Endometrial microvascular endothelial cells (primary cell): ENCODE results near the gene ST6GALNAC4. TPM values are rescaled to one million over a fixed set of nuclear protein-coding genes. Genes with fewer than 3 reads are reported as not detected.

Experiments used
- in situ Hi-C: cut with HindIII; loops from 2 replicates; pipeline ENCODE4 v1.10.0; 2017; ENCODE audit warnings: low sequenced_read_pairs, low pct_unique_long_range_greater_than_20kb; ENCODE audit errors: inconsistent ontology term
- total RNA-seq: library from RNA; depleted of rRNA; stranded (reverse); fragments of >200 nt; gene quantifications from one replicate; pipeline ENCODE4 v1.2.3, GENCODE V29; 2015; ENCODE audit errors: inconsistent ontology term

ST6GALNAC4 gene
- total RNA-seq, 1 donor from 2014 or later: 107 TPM

DNA sequence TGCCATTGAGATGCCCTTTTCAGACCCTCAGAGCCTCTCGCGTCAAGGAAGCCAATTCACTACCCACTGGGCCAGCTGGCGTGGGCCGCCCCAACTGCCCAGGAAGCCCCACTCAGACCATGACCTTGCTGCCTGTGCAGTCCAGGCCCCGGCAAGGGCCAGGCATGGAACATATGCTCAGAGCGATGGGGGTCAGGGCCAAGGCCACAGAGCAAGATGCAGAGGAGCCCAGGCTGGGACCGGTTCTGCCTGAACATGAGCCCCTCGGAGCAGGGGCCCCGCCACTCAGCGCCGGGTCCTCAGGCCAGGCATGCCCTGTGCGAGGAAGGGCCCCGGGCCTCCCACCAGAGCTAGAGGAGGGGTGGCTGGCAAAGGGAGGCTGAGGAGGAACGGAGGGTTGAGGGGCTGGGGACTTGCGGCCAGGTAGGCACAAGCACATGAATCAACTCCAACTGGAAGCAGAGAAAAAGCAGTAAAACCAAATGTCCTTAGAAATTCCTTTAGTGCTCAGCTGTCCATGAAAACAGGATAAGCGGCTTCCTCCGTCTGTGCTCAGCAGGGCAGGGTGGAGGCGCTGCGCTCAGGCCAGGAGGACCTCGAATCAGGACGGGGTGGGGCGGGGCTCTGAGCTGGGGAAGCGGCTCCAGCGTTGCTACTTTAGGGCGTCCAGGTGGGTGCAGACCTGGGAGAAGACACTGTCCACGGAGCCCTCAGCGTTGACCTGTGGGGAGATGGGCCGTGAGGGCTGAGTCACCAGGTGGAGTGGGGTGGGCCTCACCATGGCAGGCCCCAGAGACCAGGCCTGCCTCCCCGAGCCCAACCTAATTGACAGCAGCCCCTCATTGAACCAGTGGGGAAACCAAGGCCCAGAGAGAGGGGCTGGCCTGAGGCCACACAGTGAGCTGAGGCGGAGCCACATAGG, 49.2 kb downstream of the ST6GALNAC4 start:
- in situ Hi-C loops: loop anchor here (25.0 kb wide), 1 partner anchor 105 kb away; no protein-coding TSS in a partner anchor

DNA sequence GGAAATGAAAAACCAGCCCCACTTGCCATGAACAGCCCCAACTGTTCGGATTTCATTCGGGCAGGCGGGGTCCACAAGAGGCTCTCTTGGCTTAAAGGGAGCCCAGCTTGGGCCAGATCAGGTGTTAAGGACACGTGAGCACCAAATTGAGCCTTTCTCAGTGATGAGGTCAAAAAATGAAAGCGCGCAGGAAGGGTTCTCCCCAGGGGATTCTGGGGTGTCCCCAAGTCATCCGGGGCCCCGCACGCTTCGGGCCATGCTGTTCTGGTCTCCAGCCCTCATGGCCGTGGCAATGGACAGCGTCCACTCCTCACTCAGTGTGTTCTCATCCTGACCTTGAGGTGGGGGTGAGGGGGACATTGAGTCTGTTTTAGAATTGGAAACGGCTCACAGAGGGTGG, 50.3 kb downstream of the ST6GALNAC4 start:
- in situ Hi-C loops: loop anchor here (25.0 kb wide), 1 partner anchor 104 kb away; no protein-coding TSS in a partner anchor

DNA sequence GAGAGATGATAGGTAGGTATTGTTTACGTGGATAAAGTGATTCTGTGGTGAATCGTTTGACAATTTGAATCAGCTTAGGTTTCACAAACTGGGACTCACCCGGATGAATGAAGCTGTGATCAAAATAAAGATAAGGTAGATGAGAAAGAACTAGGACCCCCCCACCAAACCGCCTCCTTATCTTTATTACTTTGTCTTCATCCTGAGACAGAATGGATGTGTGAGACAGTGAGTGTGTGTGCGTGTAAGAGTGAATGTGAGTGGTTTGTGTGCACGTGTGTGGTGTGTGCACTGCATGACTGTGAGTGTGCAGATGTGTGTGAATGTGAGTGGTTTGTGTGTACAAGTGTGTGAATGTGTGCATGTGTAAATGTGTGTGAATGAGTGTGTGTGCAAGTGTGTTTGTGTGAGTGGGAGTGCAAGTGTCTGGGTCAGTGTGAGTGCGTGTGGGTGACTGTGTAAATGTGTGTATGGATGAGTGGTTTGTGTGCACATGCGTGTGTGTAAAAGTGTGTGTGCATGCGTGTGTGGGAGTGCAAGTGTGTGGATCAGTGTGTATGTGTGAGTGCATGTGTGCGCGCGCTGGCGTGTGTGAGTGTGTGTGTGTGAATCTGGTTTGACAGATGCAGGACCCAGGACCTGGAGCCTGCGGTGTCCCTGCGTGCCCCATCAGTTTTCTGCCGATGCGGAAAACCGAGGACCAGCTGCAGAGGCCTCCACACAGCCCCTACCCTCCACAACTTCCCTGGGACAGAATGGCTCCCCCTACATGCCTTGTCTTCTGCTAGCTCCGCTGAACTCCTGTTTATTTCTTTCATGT, 51.0 kb downstream of the ST6GALNAC4 start:
- in situ Hi-C loops: loop anchor here (25.0 kb wide), 1 partner anchor 104 kb away; no protein-coding TSS in a partner anchor

DNA sequence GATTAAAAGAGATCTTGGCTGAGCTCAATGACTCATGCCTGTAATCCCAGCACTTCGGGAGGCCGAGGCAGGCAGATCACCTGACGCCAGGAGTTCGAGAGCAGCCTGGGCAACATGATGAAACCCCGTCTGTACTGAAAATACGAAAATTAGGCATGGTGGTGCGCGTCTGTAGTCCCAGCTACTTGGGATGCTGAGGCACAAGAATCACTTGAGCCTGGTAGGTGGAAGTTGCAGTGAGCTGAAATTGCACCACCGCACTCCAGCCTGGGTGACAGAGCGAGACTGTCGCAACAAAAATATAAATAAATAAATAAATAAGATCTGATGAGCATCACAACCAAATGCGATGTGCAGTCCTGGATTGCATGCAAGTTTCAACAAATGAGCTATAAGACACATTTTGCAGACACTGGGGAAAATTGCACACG, 53.6 kb downstream of the ST6GALNAC4 start:
- in situ Hi-C loops: loop anchor here (25.0 kb wide), 1 partner anchor 101 kb away; no protein-coding TSS in a partner anchor

DNA sequence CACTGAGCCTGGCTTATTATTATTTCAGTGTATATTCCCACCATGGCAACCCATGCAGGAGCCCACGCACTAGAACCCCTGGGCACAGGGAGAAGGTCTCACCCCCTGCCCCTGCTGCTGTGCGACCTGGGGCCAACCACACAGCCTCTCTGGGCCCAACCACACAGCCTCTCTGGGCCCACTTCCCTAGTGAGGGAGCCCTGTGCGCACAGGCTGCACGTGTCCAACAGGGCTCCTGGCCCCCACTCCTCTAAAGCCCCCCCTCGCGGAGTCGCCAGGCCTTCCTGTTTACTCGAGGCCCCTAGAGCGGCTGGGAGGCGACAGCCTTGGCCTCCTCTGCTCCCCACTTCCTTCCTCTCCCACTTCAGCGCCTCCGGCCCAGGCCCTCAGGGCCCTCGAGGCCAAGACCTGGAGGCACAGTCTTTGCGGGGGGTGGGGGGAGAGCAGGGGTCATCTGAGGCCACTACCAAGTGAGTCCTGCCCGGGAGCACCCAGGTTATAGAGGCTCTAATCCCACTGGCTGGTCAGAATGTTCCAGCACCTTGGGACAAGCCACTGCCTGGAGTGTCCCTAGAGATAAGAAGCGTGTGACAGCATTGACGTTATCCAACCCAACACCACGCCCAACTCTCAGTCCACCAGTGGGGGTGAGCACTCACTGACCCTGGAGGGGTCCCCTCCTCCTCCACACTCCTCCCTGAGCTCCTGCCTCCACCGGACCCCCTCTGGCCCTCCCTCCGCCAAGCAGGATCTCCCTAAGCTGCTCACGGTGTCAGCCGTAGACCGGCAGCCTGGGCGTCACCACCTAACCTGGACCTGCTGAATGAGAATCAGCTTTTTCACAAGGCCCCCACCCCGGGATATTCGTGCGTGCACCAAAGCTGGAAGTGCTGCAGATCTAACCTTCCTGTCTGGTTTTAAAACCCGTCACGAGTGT, 54.5 kb downstream of the ST6GALNAC4 start:
- in situ Hi-C loops: loop anchor here (25.0 kb wide), 1 partner anchor 100 kb away; no protein-coding TSS in a partner anchor

DNA sequence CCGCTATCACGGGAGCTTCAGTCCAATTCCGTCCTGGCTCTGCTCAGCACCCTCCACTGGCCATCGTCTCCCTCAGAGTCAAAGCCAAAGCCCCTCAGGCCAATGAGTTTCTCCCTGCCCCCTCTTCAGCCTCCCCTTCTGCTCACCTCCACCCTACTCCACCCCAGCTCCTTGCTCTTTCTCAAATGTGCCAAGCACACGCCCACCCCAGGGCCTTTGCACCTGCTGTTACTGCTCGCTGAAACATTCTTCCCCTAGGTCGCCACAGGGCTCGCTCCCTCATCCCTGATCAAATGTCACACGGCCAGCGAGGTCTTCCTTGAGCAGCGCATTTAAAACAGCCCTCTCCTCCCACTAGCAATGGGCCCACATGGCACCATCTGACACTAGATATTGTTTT, 56.1 kb downstream of the ST6GALNAC4 start:
- in situ Hi-C loops: loop anchor here (25.0 kb wide), 1 partner anchor 98 kb away; no protein-coding TSS in a partner anchor

DNA sequence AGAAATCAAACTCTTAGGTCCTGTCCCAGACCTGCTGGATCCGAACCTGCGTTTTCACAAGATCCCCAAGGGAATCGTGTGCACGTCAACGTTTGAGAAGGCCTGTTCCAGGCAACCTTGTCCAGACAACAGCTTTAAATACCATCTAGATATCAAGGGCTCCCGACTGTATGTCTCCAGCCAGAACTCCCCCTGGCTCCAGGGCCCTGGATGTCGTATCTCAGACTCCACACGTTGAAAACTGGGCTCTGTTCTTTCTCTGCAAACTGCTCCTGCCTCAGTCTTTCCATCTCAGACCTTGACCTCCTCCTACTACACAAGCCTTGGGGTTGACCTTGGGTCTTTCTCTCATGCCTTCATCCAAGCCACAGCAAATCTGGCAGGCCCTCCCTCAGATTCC, 56.6 kb downstream of the ST6GALNAC4 start:
- in situ Hi-C loops: loop anchor here (25.0 kb wide), 1 partner anchor 98 kb away; no protein-coding TSS in a partner anchor

DNA sequence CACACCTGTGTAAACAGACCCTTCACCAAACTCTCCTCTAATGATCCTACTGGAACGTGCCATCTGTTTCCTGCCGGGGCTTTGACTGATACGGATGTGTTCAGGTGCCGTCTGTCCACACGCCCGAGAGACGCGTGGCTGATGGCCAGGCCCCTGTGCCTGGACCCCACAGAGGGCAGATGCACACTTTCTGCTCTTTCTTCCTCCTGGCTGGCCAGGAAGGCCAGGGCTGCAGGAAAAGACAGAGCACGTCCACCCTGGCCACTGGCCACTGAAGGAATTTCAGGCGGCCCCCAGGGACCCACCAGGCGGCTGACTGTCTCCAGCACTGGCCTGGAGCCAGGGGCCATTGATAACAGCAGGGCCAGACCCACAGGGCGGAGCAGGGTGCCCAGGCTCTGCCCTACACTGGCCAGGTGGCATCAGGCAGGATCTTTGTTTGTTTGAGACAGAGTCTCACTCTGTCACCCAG, 58.8 kb downstream of the ST6GALNAC4 start:
- in situ Hi-C loops: loop anchor here (25.0 kb wide), 1 partner anchor 96 kb away; no protein-coding TSS in a partner anchor

Other genes with a start within 250 kb of the ST6GALNAC4 start
- gene CFAP157, start 210.1 kb downstream of the ST6GALNAC4 start, total RNA-seq: not detected
- 59.7 TPM for gene PTRH1, start 201.4 kb downstream of the ST6GALNAC4 start, total RNA-seq
- not detected for gene TTC16, start 201.0 kb downstream of the ST6GALNAC4 start, total RNA-seq
- 26.4 TPM for gene TOR2A, start 181.7 kb downstream of the ST6GALNAC4 start, total RNA-seq
- 70.3 TPM for gene SH2D3C, start 138.4 kb downstream of the ST6GALNAC4 start, total RNA-seq
- 118 TPM for gene CDK9, start 131.0 kb downstream of the ST6GALNAC4 start, total RNA-seq
- 52.2 TPM for gene FPGS, start 114.2 kb downstream of the ST6GALNAC4 start, total RNA-seq
- 436 TPM for gene ENG, start 62.4 kb downstream of the ST6GALNAC4 start, total RNA-seq
- 110 TPM for gene AK1, start 39.4 kb downstream of the ST6GALNAC4 start, total RNA-seq
- gene ST6GALNAC6, start 17.4 kb downstream of the ST6GALNAC4 start, total RNA-seq: 50.3 TPM
- gene PIP5KL1, start 13.7 kb upstream of the ST6GALNAC4 start, total RNA-seq: not detected
- 13.8 TPM for gene DPM2, start 20.8 kb upstream of the ST6GALNAC4 start, total RNA-seq
- gene EEIG1, start 63.9 kb upstream of the ST6GALNAC4 start, total RNA-seq: 4.6 TPM
- gene NAIF1, start 150.3 kb upstream of the ST6GALNAC4 start, total RNA-seq: 12.9 TPM
- 23.6 TPM for gene SLC25A25, start 151.2 kb upstream of the ST6GALNAC4 start, total RNA-seq
- gene PTGES2, start 210.7 kb upstream of the ST6GALNAC4 start, total RNA-seq: 96.1 TPM
- not detected for gene LCN2, start 232.4 kb upstream of the ST6GALNAC4 start, total RNA-seq
- gene BBLN, start 243.2 kb upstream of the ST6GALNAC4 start, total RNA-seq: 151 TPM